NCI-H2196 (cell line): ENCODE results near the gene BMF.

Experiments used
- DNase-seq: peaks from one replicate; lab custom pipeline; 2025; ENCODE audit not compliant: unreplicated experiment; lab: John Stamatoyannopoulos, UW

Gene BMF

DNA sequence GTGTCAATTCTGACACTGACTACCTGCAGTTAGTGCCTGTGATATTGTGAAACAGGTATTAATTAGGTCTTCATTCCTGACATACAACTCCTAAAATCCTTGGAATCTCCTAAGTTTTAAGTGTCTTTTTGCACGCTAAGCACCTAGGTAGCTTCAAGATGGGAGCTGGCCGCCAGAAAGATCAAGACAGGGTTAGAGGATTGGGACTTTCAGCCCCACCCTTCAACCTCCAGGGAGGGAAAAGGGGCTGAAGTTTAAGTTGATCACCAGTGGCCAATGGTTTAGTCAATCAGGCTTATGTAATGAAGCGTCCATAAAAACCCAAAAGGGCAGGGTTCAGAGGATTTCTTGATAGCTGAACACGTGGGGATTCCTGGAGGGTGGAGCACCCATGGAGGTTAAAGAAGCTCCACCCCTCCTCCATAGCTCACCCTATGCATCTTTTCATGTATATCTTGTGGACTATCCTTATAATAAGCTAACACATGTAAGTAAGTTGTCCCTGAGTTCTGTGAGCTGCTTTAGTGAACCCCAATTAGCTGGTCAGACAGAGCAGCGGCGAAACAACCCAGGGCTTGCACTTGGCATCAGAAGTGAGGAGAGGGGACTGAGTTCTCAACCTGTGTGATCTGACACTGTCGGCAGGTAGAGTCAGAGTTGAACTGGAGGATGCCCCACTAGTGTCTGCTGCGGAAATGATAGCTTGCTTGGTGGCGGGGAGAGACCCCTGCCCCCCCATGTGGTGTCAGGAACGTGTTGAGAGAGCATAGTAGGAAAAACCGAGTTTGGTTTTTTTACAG lies 56.9 kb downstream of the BMF start:
- no peak for DNase-seq

DNA sequence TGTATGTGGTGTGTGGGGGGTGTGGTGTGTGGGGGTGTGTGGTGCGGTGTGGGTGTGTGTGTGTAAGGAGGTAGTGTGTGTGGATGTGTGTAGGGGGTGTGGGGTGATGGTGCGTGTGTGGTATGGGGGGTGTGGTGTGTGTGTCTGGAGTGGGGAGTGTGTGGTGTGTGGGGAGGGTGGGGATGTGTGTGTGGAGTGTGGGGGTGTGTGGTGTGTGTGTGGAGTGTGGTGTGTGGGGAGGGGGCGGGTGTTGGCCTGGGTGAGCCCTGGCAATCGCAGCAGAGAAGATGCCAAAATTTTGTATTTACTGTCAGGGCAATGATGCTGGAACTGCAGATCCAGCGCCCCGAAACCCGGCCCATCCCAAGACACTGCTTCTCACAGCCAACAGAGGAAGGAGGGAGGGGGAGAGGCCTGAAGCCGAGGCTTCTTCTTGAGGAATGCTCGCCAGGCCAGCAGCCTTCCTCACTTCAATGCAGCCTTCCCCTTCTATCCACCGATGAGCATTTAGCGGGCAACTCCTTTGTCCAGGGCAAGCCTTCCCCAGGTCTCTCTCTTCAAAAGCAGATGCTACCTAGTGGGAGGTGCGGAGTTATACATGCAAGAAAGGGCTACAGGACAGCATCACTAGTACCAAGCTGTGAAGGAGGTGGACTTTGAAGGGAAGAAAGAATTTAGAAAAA lies 57.8 kb downstream of the BMF start:
- no peak for DNase-seq

DNA sequence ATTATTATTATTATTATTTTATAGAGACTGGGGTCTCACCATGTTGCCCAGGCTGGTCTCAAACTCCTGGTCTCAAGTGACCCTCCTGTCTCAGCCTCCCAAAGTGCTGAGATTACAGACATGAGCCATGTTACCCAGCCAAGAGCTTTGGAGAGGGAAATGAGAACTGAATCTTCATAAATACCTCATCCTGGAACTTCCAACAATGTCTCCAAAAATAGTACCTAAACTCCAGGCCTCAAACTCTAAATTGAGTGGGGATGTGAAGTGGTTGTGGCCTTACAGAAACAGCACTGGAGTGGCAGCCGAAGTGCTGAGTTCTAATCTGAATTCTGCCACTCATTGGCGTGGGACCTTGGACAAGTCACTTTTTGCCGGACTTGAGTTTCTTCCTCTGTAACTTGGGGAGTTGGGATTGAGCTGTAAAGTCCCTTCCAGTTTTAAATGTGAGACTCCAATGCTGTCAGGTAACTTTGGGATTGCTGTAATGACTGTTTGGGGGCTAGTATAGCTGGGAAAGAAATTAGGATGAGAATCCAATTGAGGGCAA lies 59.7 kb downstream of the BMF start:
- no peak for DNase-seq

DNA sequence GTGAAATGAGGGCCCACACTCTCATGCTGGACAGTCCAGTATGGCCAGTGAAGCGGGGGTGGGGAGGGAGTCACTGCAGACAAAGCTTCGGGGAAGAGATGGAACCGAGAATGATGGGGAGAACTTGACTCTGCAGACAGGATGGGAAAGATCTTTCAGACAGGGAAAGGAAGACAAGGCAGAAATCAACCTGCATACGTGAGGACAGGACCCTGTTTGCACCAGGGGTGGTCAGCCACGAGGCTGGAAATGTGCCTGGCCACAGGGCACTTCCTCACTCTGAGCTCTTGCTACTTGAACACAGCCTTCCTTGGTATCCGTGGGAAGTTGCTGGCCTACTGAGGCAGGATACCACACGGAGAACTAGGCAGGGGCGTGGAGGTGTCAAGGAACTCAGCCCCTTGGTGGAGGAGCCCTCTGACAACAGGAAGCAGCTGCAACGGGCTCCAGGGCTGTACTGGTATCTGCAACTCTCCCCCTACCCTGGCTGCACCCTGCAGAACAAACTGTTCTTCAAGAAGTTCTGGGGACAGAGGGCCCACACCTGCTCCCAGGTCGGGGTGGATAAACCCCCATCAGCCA lies 60.4 kb downstream of the BMF start:
- DNase-seq, result no peak

DNA sequence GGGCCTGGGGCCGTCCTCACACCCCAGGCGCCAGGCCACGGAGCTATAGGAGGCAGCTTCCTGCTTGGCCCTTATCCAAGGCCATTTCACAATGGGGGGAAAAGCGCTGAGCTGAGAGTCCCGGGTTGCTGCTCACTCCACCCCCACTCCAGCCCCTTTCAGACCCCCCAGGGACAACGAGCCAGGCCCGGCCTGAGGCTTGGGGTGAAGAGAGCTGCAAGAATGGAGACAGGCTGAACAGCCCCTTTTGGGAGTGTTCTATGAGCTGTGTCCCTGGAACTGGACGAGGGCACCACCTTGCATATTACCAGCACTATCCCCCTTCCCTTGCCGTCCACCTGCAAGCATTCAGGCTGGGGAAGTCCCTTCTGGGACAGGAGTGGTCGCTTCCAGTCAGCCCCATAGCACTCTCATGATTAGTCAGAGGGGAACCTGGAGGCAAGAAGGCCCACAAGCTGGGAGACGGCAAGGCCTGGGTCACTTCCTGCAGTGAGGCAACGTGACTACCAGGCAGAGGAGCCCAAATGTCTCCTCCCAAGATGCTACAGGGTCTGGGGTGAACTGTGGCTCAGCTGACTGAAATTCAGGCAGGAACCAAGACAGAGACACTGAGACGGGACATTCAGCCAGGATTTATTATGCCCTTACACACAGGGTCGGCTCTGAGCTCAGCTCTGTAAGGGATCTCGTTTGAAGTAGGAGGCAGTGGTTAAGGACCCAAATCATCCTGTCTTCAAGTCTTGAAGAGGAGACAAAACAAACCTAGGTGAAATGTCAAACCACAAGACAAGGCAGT lies 61.1 kb downstream of the BMF start:
- DNase-seq, result peak; percentile 28

DNA sequence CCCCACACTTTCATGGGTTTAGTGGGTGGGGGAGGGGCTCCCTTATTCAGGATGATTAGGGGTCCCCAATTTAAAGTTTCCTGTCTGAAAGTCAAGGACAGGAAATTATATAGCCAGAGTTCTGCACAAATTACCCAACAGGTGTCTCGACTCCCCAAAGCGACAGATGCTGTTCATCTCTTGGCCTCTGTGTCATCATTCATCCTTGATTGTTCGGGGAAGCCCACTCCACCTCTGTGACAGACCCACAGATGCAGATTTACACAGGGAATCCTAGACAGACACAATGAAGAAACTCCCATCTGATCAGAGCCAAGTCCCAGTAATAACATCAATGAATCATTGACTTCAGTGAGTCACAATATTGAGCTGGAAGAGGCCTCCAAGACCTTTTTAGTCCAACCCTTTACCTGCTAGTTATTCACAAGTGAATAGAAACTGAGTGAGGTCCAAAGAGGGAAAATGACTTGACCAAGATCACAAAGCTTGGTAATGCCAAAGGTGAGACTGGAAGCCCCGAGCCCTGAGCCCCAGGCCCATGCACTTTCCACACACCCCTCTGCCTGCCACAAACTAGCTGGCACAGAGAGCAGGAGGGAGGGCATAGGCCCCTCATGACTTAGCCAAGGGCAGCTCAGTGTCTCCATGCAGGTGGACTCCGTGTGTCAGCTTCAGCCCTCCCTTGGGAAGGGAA lies 61.8 kb downstream of the BMF start:
- DNase-seq, result no peak

GRCh38 chr15:40045572-40046217 lies 63.0 kb downstream of the BMF start:
- no peak for DNase-seq

- peak; percentile 59 for DNase-seq
Measured at GRCh38 chr15:40044717-40045571, 63.7 kb downstream of the BMF start.

DNA sequence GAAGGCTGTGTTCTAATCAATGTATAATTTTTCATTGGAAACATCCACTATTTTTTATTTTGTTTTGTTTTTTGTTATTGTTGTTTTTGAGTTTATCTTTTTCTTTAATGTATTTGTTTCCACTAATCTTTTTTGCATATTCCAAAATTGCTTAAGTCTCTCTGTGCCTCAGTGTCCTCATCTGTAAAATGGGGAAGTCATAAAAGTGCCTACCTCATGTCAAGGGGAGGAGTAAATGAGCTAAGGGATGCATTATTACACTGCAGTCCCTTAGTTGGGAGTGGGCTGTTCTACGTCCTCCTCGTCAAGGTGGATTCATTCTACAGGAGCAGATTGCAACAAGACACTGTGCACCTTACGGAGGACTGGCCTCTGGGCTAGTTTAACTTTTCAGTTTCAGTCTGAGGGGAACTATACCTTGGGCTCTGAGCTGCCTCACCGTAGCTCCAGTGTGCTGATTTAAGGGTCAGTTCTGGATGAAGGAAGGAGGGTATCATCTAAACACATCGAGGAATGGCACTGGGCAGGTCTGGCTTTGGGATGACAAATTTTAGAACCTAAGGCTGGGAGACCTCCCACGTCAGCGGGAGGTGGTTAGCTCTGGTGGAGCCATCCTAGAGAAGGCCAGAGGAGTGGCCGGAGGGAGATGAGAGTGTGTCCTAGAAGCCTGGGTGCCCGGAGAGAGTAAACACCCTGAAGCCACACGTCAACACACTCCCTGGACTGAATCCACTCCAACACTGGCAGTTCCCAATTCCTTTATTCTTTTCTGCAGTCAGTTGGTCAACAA lies 64.6 kb downstream of the BMF start:
- DNase-seq, result no peak

DNA sequence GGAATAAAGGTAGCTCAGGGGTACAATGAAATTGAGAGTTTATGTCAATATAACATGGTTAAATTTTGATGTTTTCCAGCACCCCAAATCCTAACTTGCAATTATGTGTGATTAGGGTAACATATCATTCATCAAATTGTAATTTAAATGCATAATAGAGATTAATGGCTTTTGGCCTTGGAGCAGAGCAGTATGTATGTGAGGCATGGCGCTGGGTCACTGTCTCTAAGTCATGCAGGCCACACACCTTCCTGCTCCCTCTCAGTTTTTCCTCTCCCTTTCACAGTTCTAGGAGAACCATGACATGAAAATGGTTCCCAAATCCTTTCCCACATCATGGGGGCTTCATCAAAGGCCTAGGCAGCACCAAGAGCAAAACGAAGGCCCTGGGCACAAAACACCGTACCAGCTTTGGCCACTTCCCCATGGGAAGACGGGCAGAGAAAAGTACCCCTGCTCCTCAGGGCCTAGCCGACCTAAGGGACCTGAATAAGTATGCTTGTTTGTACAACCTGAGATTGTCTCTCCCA lies 65.8 kb downstream of the BMF start:
- no peak for DNase-seq

GRCh38 chr15:40040770-40041169 lies 67.9 kb downstream of the BMF start:
- no peak for DNase-seq

DNA sequence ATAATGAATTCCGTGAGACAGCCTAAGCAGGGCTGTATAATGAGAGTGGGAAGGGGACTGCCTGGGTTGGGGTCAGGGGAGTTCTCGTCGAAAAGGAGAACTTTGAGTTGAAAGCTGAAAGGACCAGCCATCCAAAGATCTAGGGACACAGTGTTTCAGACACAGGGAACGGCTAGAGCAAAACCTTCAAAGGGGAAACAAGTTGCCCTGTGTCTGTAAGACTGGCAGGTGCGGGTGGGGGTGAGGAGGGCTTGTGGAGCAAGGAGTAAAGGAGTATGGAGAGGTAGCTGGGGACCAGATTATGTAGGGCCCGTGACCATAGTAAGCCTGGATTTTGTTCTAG lies 68.4 kb downstream of the BMF start:
- no peak for DNase-seq

DNA sequence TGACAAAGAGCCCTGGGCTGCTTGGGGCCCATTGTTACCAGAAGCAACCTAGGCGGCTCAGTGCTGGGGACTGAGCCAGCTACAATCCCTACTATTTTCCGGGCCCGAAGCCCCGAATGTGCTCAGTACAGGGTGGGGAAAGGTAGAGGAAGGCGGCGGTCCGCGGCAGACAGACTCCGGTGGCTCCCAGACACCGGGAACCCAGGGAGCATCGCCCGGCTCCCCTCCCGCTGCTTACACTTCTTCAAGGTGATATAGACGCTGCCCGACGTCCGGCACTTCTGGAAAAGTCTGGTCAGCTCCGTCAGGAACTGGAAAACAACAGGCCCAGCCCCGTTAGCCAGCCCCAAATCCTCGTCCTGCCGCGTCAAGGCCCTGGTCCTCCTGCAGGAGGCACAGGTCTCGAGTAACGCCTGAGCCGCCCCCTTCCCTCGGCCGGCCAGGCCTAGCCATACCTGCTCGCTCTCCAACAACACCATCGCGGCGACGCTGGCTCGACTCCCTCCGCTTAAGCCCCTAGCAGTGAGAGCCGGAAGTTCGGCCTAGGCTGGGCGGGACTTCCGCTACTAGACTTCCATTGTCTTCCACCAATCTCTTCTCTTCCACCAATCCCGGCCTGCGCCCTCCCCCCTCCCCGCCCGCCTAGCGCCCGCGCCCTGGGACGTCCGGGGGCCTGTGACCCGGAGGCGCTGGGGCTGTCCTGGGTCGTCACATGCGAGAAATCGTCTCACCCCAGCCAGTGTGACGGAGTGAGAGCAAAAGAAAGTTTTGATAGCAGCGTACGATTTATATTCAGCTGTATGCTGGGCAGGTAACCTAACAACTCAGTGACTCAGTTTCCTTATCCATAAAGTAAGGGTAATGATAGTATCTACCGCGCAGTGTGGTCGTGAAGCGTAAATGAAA lies 69.8 kb downstream of the BMF start, which contains the start of gene SRP14:
SRP14 (minus strand) TSS at position 544 of the 906 bp plus-strand sequence; CDS start at position 479, 65 bp downstream.
- DNase-seq, result peak; percentile 64

DNA sequence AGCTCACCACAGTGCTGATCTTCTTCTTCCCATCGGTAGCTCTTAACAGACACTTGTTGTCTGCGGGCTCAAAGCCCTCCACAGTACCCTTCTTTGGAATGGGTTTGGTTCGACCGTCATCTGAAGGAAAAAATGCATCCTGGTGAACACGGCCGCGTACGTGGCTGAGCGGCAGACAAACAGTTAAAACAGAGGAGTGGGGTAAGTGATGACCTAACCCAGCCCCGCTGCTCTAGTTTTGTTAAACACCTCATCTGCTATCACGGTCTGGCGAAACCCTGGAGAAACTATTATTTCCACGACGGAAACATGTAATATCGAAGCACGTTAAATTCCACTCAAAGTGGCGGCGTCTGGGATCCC lies 70.4 kb downstream of the BMF start:
- DNase-seq, result no peak
